Measurements from ENCODE around the gene SUV39H2. TPM values are rescaled to one million over a fixed set of nuclear protein-coding genes. Genes with fewer than 3 reads are reported as not detected.
A peak's percentile ranks its signal among the peaks of the same experiment; 100 is the strongest.

The SUV39H2 gene
- 20.8 TPM for polyA plus RNA-seq (2013, experiment 1 of 2)
- polyA plus RNA-seq (2013, experiment 2 of 2) = 30.0 TPM

GRCh38 chr10:14878266-14879123 lies at the start of gene SUV39H2:
Gene SUV39H2, plus strand, starts transcription at chr10:14878866. Its CDS starts 23 bp downstream, at chr10:14878889.
- H3K27ac ChIP-seq (ENCODE audit: low read depth, low read length, severe bottlenecking) = peak within 1 kb of the TSS; percentile 96
- peak within 1 kb of the TSS; percentile 96 for H3K4me3 ChIP-seq (ENCODE audit: extremely low read depth, insufficient read depth, low read length, poor library complexity, severe bottlenecking)
- no peaks in the 10 kb centered on the region for H3K9me3 ChIP-seq (ENCODE audit: control insufficient read depth, low read length)
- H3K36me3 ChIP-seq (ENCODE audit: control insufficient read depth, insufficient read depth, low read length) = peaks cover 18% of the 10 kb centered on the region
- peaks cover 6% of the 10 kb centered on the region for H3K4me1 ChIP-seq (ENCODE audit: control insufficient read depth, insufficient read depth, low read length, poor library complexity, severe bottlenecking)
- 0 to 1% methylated on average over 70 to 90 of the region's 102 CpGs for WGBS, 2 experiments (ENCODE audit: insufficient coverage in 2 of 2)

GRCh38 chr10:14833106-14833505 lies 45.6 kb upstream of the SUV39H2 start:
- WGBS, 2 experiments (ENCODE audit: insufficient coverage in 2 of 2) = 82 to 83% methylated on average over 1 to 3 of the region's 3 CpGs
- Histone ChIP-seq H3K9me3 (ENCODE audit: control insufficient read depth, low read length) (no peaks in the 10 kb centered on the region), H3K27ac (ENCODE audit: low read depth, low read length, severe bottlenecking) (no peak overlapping the region), H3K36me3 (ENCODE audit: control insufficient read depth, insufficient read depth, low read length) (no peaks in the 10 kb centered on the region), H3K4me3 (ENCODE audit: extremely low read depth, insufficient read depth, low read length, poor library complexity, severe bottlenecking) (no peak overlapping the region), H3K4me1 (ENCODE audit: control insufficient read depth, insufficient read depth, low read length, poor library complexity, severe bottlenecking) (peaks cover 8% of the 10 kb centered on the region)

- Histone ChIP-seq H3K4me3 (ENCODE audit: extremely low read depth, insufficient read depth, low read length, poor library complexity, severe bottlenecking) (no peak overlapping the region), H3K27ac (ENCODE audit: low read depth, low read length, severe bottlenecking) (no peak overlapping the region), H3K9me3 (ENCODE audit: control insufficient read depth, low read length) (no peaks in the 10 kb centered on the region), H3K36me3 (ENCODE audit: control insufficient read depth, insufficient read depth, low read length) (peaks cover 5% of the 10 kb centered on the region), H3K4me1 (ENCODE audit: control insufficient read depth, insufficient read depth, low read length, poor library complexity, severe bottlenecking) (peaks cover 8% of the 10 kb centered on the region)
- no CpG with 5 or more reads among the region's 2 CpGs for WGBS, 2 experiments (ENCODE audit: insufficient coverage in 2 of 2)
Measured at GRCh38 chr10:14836208-14836607, 42.5 kb upstream of the SUV39H2 start.

GRCh38 chr10:14837003-14837756 lies 41.5 kb upstream of the SUV39H2 start:
- no peaks in the 10 kb centered on the region for H3K9me3 ChIP-seq (ENCODE audit: control insufficient read depth, low read length)
- 20 to 32% methylated on average over 11 to 14 of the region's 14 CpGs for WGBS, 2 experiments (ENCODE audit: insufficient coverage in 2 of 2)
- H3K4me3 ChIP-seq (ENCODE audit: extremely low read depth, insufficient read depth, low read length, poor library complexity, severe bottlenecking) = peak overlapping the region; percentile 88
- H3K27ac ChIP-seq (ENCODE audit: low read depth, low read length, severe bottlenecking) = peak overlapping the region; percentile 93
- peaks cover 8% of the 10 kb centered on the region for H3K4me1 ChIP-seq (ENCODE audit: control insufficient read depth, insufficient read depth, low read length, poor library complexity, severe bottlenecking)
- peaks cover 15% of the 10 kb centered on the region for H3K36me3 ChIP-seq (ENCODE audit: control insufficient read depth, insufficient read depth, low read length)

- Histone ChIP-seq H3K4me3 (ENCODE audit: extremely low read depth, insufficient read depth, low read length, poor library complexity, severe bottlenecking) (peak within 1 kb of the TSS; percentile 88), H3K36me3 (ENCODE audit: control insufficient read depth, insufficient read depth, low read length) (peaks cover 23% of the 10 kb centered on the region), H3K9me3 (ENCODE audit: control insufficient read depth, low read length) (no peaks in the 10 kb centered on the region), H3K27ac (ENCODE audit: low read depth, low read length, severe bottlenecking) (peak within 1 kb of the TSS; percentile 96), H3K4me1 (ENCODE audit: control insufficient read depth, insufficient read depth, low read length, poor library complexity, severe bottlenecking) (peaks cover 8% of the 10 kb centered on the region)
- WGBS, 2 experiments (ENCODE audit: insufficient coverage in 2 of 2) = 0 to 1% methylated on average over 56 to 68 of the region's 72 CpGs
Measured at GRCh38 chr10:14837757-14838581, 40.7 kb upstream of the SUV39H2 start, which contains the start of the genes CDNF, HSPA14 and MSANTD7. Gene CDNF, minus strand, starts transcription at chr10:14838037. Its CDS starts 91 bp downstream, at chr10:14837946. Gene HSPA14, plus strand, starts transcription at chr10:14838306. Its CDS starts 97 bp downstream, at chr10:14838403. Gene MSANTD7, plus strand, starts transcription at chr10:14838306. Its CDS starts 3,979 bp downstream, at chr10:14842285.

GRCh38 chr10:14838582-14839304 lies 39.9 kb upstream of the SUV39H2 start:
- Histone ChIP-seq H3K4me3 (ENCODE audit: extremely low read depth, insufficient read depth, low read length, poor library complexity, severe bottlenecking) (peak overlapping the region; percentile 88), H3K4me1 (ENCODE audit: control insufficient read depth, insufficient read depth, low read length, poor library complexity, severe bottlenecking) (peaks cover 8% of the 10 kb centered on the region), H3K27ac (ENCODE audit: low read depth, low read length, severe bottlenecking) (peak overlapping the region; percentile 96), H3K9me3 (ENCODE audit: control insufficient read depth, low read length) (no peaks in the 10 kb centered on the region), H3K36me3 (ENCODE audit: control insufficient read depth, insufficient read depth, low read length) (peaks cover 30% of the 10 kb centered on the region)
- WGBS, 2 experiments (ENCODE audit: insufficient coverage in 2 of 2) = 1% methylated on average over 40 to 42 of the region's 60 CpGs

GRCh38 chr10:14839305-14839695 lies 39.4 kb upstream of the SUV39H2 start:
- H3K36me3 ChIP-seq (ENCODE audit: control insufficient read depth, insufficient read depth, low read length) = peaks cover 36% of the 10 kb centered on the region
- peaks cover 8% of the 10 kb centered on the region for H3K4me1 ChIP-seq (ENCODE audit: control insufficient read depth, insufficient read depth, low read length, poor library complexity, severe bottlenecking)
- H3K27ac ChIP-seq (ENCODE audit: low read depth, low read length, severe bottlenecking) = peak overlapping the region; percentile 96
- no peaks in the 10 kb centered on the region for H3K9me3 ChIP-seq (ENCODE audit: control insufficient read depth, low read length)
- peak overlapping the region; percentile 88 for H3K4me3 ChIP-seq (ENCODE audit: extremely low read depth, insufficient read depth, low read length, poor library complexity, severe bottlenecking)
- 23 to 25% methylated on average over 10 to 13 of the region's 14 CpGs for WGBS, 2 experiments (ENCODE audit: insufficient coverage in 2 of 2)

- Histone ChIP-seq H3K36me3 (ENCODE audit: control insufficient read depth, insufficient read depth, low read length) (peaks cover 43% of the 10 kb centered on the region), H3K27ac (ENCODE audit: low read depth, low read length, severe bottlenecking) (no peak overlapping the region), H3K9me3 (ENCODE audit: control insufficient read depth, low read length) (no peaks in the 10 kb centered on the region), H3K4me3 (ENCODE audit: extremely low read depth, insufficient read depth, low read length, poor library complexity, severe bottlenecking) (no peak overlapping the region), H3K4me1 (ENCODE audit: control insufficient read depth, insufficient read depth, low read length, poor library complexity, severe bottlenecking) (peaks cover 8% of the 10 kb centered on the region)
- WGBS, 2 experiments (ENCODE audit: insufficient coverage in 2 of 2) = 88 to 100% methylated on average over 1 of the region's 2 CpGs
Measured at GRCh38 chr10:14840178-14840577, 38.5 kb upstream of the SUV39H2 start.

- H3K36me3 ChIP-seq (ENCODE audit: control insufficient read depth, insufficient read depth, low read length) = peaks cover 45% of the 10 kb centered on the region
- WGBS, 2 experiments (ENCODE audit: insufficient coverage in 2 of 2) = 93 to 96% methylated on average over 14 to 15 of the region's 15 CpGs
- no peaks in the 10 kb centered on the region for H3K4me1 ChIP-seq (ENCODE audit: control insufficient read depth, insufficient read depth, low read length, poor library complexity, severe bottlenecking)
- H3K4me3 ChIP-seq (ENCODE audit: extremely low read depth, insufficient read depth, low read length, poor library complexity, severe bottlenecking) = no peak overlapping the region
- no peak overlapping the region for H3K27ac ChIP-seq (ENCODE audit: low read depth, low read length, severe bottlenecking)
- H3K9me3 ChIP-seq (ENCODE audit: control insufficient read depth, low read length) = no peaks in the 10 kb centered on the region
Measured at GRCh38 chr10:14843327-14843988, 35.2 kb upstream of the SUV39H2 start.

Measured in mesodermal cell (in vitro differentiated cells).